ENCODE results near the gene OS9. TPM values are rescaled to one million over a fixed set of nuclear protein-coding genes. Genes with fewer than 3 reads are reported as not detected.
A peak's percentile ranks its signal among the peaks of the same experiment; 100 is the strongest.

OS9 gene
- total RNA-seq, 2 experiments from 2014 or later: 100 to 107 TPM

DNA sequence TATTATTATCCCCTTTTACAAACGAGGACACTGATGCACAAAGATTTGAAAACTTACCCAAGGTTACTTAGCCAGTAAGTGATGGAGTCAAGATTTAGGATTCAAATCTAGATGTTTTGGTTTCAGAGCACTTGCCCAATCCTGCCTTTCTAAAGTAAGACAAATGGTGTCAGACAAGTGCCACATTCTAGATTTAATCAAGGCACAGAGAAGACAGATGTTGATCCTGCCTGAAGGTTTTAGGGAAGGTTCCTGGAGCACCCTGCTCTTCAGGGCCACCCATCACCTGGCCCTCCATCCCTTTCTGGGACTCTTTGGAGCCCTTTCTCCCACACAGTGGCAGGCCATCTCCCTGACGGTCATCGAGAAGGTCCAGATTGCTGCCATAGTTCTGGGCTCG lies 63.8 kb downstream of the OS9 start:
- H3K9me3 Mint-ChIP-seq (ENCODE audit: insufficient read depth): no peaks in the 10 kb centered on the region
- H3K4me1 Mint-ChIP-seq (ENCODE audit: low read depth): peaks cover 35% of the 10 kb centered on the region
- H3K4me3 Mint-ChIP-seq: no peak overlapping the region
- DNase-seq (no peak), ATAC-seq (no peak)
- H3K27ac Mint-ChIP-seq: no peak overlapping the region
- ChIA-PET CTCF (interaction anchor here (1.1 to 3.0 kb wide), 6 partner anchors 9 to 167 kb away, joined by 3 to 72 read pairs (median 8); partner anchors contain the start of genes CYP27B1, EEF1AKMT3, METTL1 and PIP4K2C), POLR2A (no interaction called here)
- H3K36me3 Mint-ChIP-seq (ENCODE audit: low read depth): peaks cover 12% of the 10 kb centered on the region
- H3K27me3 Mint-ChIP-seq (ENCODE audit: low read depth): no peaks in the 10 kb centered on the region

- CTCF ChIA-PET: interaction anchor here (0.9 to 2.1 kb wide), 12 partner anchors 9 to 175 kb away, joined by 3 to 20 read pairs (median 4); partner anchors contain the start of genes CTDSP2, EEF1AKMT3, METTL1 and TSPAN31
- ATAC-seq: no peak
- no peak overlapping the region for H3K4me3 Mint-ChIP-seq
Measured at GRCh38 chr12:57758552-57759359, 64.8 kb downstream of the OS9 start.

DNA sequence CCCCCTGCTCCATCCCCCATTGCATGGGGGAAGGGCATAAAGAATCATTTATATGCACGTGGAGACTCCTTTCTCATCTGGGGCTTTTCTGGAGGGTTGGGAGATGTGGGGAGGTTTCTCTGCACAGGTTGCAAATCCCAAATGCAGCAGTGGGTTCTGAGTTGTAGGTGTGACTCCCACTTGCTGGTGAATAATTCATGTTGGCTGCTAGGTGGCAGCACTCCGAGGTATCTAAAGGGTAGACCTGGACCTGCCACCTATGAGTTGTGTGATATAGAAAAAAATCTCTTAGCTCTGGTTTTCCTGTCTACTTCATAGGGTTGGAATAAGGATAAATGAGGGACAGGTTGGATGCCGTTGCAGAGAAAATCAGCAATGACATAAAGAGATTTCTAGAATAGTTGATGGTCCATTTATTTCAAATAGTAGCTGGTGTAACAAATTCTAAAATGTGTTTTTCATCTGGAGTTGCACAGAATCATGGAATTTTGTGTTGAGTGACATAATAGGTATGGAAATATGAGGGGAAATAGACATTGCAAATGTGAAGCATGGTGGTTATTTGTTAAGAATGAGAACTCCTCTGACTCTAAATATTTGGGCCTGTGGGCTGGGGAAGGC lies 65.5 kb downstream of the OS9 start:
- DNase-seq (peak; percentile 67), ATAC-seq (no peak)
- Mint-ChIP-seq H3K27ac (no peak overlapping the region), H3K9me3 (ENCODE audit: insufficient read depth) (no peaks in the 10 kb centered on the region), H3K27me3 (ENCODE audit: low read depth) (peaks cover 3% of the 10 kb centered on the region), H3K4me1 (ENCODE audit: low read depth) (peaks cover 23% of the 10 kb centered on the region), H3K4me3 (no peak overlapping the region), H3K36me3 (ENCODE audit: low read depth) (peaks cover 15% of the 10 kb centered on the region)
- ChIA-PET POLR2A (interaction anchor here (0.8 to 1.5 kb wide), 4 partner anchors 9 to 20 kb away, joined by 3 to 5 read pairs (median 3); partner anchors contain the start of genes EEF1AKMT3, METTL1 and TSPAN31), CTCF (interaction anchor here (0.6 to 2.1 kb wide), 22 partner anchors 8 to 181 kb away, joined by 3 to 20 read pairs (median 4); partner anchors contain the start of genes CTDSP2, EEF1AKMT3, METTL1 and TSFM)

More at GRCh38 chr12:57758552-57759359, 64.8 kb downstream of the OS9 start:
- Mint-ChIP-seq H3K27ac (no peak overlapping the region), H3K27me3 (ENCODE audit: low read depth) (no peaks in the 10 kb centered on the region), H3K36me3 (ENCODE audit: low read depth) (peaks cover 15% of the 10 kb centered on the region), H3K4me1 (ENCODE audit: low read depth) (peaks cover 26% of the 10 kb centered on the region), H3K9me3 (ENCODE audit: insufficient read depth) (no peaks in the 10 kb centered on the region)
- POLR2A ChIA-PET: interaction anchor here (0.8 to 1.5 kb wide), 3 partner anchors 10 to 21 kb away, joined by 3 to 5 read pairs (median 3); partner anchors contain the start of gene TSPAN31
- no peak for DNase-seq

GRCh38 chr12:57760347-57760982 lies 66.5 kb downstream of the OS9 start:
- DNase-seq (no peak), ATAC-seq (no peak)
- ChIA-PET CTCF (interaction anchor here (0.9 to 2.1 kb wide), 9 partner anchors 7 to 177 kb away, joined by 3 to 20 read pairs (median 4); partner anchors contain the start of genes CTDSP2 and TSFM), POLR2A (interaction anchor here (1.0 to 1.5 kb wide), 2 partner anchors 12 to 16 kb away, joined by 3 read pairs; partner anchors contain the start of genes EEF1AKMT3, METTL1 and TSPAN31)
- Mint-ChIP-seq H3K27ac (no peak overlapping the region), H3K9me3 (ENCODE audit: insufficient read depth) (no peaks in the 10 kb centered on the region), H3K4me3 (no peak overlapping the region), H3K36me3 (ENCODE audit: low read depth) (peaks cover 15% of the 10 kb centered on the region), H3K27me3 (ENCODE audit: low read depth) (peaks cover 5% of the 10 kb centered on the region), H3K4me1 (ENCODE audit: low read depth) (peaks cover 30% of the 10 kb centered on the region)

GRCh38 chr12:57761391-57761998 lies 67.6 kb downstream of the OS9 start:
- no peaks in the 10 kb centered on the region for H3K9me3 Mint-ChIP-seq (ENCODE audit: insufficient read depth)
- peaks cover 35% of the 10 kb centered on the region for H3K4me1 Mint-ChIP-seq (ENCODE audit: low read depth)
- no peak for ATAC-seq
- POLR2A ChIA-PET: interaction anchor here (1.5 kb wide), 1 partner anchor 17 kb away, joined by 3 read pairs; the partner anchor contains the start of gene TSPAN31
- H3K36me3 Mint-ChIP-seq (ENCODE audit: low read depth): peaks cover 14% of the 10 kb centered on the region
- H3K4me3 Mint-ChIP-seq: no peak overlapping the region
- CTCF ChIA-PET: interaction anchor here (0.9 to 2.0 kb wide), 2 partner anchors 22 to 139 kb away, joined by 3 to 8 read pairs; partner anchors contain the start of gene TSFM
- peaks cover 10% of the 10 kb centered on the region for H3K27me3 Mint-ChIP-seq (ENCODE audit: low read depth)
- no peak for DNase-seq
- H3K27ac Mint-ChIP-seq: no peak overlapping the region

DNA sequence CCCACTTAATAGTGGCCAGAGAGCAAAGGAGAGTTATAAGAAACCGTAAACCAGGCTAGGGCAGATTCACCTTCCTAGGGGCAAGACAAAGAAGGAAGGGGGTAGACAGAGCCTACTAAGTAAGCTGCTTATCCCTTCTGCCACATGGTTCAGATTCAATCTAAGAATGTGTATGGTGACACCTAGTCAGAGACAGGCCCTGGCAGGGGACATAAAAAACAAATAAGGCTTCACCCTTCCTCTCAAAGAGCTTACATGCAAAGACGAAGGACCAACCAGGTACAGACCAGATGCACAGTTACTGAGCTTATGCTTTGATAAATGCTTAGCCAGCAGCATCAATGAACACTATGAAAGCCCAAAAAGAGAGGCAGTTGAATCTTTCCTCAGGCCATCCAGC lies 68.5 kb downstream of the OS9 start:
- ChIA-PET POLR2A (no interaction called here), CTCF (no interaction called here)
- ATAC-seq (no peak), DNase-seq (no peak)
- peaks cover 33% of the 10 kb centered on the region for H3K4me1 Mint-ChIP-seq (ENCODE audit: low read depth)
- peaks cover 12% of the 10 kb centered on the region for H3K27me3 Mint-ChIP-seq (ENCODE audit: low read depth)
- no peak overlapping the region for H3K4me3 Mint-ChIP-seq
- H3K36me3 Mint-ChIP-seq (ENCODE audit: low read depth): peaks cover 12% of the 10 kb centered on the region
- no peaks in the 10 kb centered on the region for H3K9me3 Mint-ChIP-seq (ENCODE audit: insufficient read depth)
- no peak overlapping the region for H3K27ac Mint-ChIP-seq

DNA sequence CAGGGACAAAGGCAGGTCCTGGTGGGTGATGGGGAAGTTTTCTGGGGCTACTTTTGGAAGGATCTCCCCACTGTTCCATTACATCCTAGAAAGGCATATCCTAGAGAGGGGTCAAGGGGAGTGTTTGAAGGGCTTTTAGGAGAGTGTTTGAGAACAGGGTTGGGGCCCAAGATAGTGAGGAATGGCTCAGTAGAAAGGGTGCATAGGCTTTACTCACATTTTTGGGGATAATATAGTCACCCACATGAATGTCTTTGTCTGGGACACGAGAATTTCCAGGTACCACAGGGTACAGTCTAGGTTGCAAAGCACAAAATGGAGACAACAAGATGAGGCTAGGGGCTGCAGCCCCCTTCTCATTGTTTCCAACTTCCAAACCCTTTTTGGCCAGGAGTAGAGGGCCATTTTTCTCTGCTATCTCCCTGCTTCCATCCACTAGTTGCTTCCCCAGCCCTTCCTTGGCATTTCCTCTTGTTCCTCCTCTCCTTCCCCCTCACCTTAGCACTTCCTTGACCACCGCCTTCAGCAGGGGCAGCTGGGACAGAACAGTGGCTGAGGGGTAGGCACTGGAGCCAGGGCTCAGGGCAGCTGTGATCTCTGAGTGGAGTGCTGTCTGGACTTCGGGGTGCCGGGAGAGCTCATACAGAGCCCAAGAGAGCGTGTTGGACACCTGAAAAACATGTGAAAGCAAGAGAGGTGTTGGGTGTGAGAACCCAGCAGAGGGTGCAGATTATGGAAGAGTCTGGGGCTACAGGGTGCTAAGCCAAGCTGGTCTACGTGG lies 70.1 kb downstream of the OS9 start:
- no peak overlapping the region for H3K27ac Mint-ChIP-seq
- H3K27me3 Mint-ChIP-seq (ENCODE audit: low read depth): peaks cover 12% of the 10 kb centered on the region
- ChIA-PET CTCF (interaction anchor here (0.6 to 5.4 kb wide), 11 partner anchors 8 to 140 kb away, joined by 3 to 72 read pairs (median 3); partner anchors contain the start of genes CDK4 and MARCHF9), POLR2A (interaction anchor here (0.7 to 1.2 kb wide), 3 partner anchors 12 to 73 kb away, joined by 3 to 4 read pairs (median 3); partner anchors contain the start of genes CDK4 and TSPAN31)
- H3K4me3 Mint-ChIP-seq: peak overlapping the region; percentile 83
- H3K36me3 Mint-ChIP-seq (ENCODE audit: low read depth): peaks cover 8% of the 10 kb centered on the region
- no peak for DNase-seq
- no peaks in the 10 kb centered on the region for H3K9me3 Mint-ChIP-seq (ENCODE audit: insufficient read depth)
- H3K4me1 Mint-ChIP-seq (ENCODE audit: low read depth): peaks cover 33% of the 10 kb centered on the region
- no peak for ATAC-seq

DNA sequence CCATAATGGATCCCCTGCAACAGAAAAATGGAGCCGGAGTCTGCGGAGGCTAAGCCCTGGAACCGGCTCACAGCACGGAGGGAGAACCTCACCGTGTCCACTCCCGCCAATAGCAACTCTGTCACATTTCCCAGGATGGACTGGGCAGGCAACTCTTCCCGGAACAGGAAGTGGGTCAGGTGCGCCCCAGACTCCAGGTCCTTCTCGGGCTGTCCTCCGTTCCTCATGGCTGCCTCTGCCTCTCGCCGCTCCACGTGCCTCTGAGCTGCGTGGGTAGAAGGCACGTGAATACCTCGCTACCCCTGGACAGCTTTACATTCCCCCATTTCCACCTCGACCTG lies 70.7 kb downstream of the OS9 start:
- H3K27me3 Mint-ChIP-seq (ENCODE audit: low read depth): peaks cover 12% of the 10 kb centered on the region
- peak overlapping the region; percentile 15 for H3K27ac Mint-ChIP-seq
- ATAC-seq (peak; percentile 1), DNase-seq (no peak)
- no peaks in the 10 kb centered on the region for H3K9me3 Mint-ChIP-seq (ENCODE audit: insufficient read depth)
- peak overlapping the region; percentile 83 for H3K4me3 Mint-ChIP-seq
- peaks cover 29% of the 10 kb centered on the region for H3K4me1 Mint-ChIP-seq (ENCODE audit: low read depth)
- CTCF ChIA-PET: interaction anchor here (0.6 to 5.4 kb wide), 8 partner anchors 8 to 139 kb away, joined by 3 to 72 read pairs (median 4); partner anchors contain the start of gene MARCHF9
- H3K36me3 Mint-ChIP-seq (ENCODE audit: low read depth): peaks cover 10% of the 10 kb centered on the region
- POLR2A ChIA-PET: interaction anchor here (0.7 to 1.2 kb wide), 3 partner anchors 13 to 72 kb away, joined by 3 to 4 read pairs (median 3); partner anchors contain the start of genes CDK4 and TSPAN31

GRCh38 chr12:57765003-57765697 lies 71.2 kb downstream of the OS9 start:
- peak; percentile 84 for ATAC-seq
- Mint-ChIP-seq H3K4me3 (peak overlapping the region; percentile 83), H3K4me1 (ENCODE audit: low read depth) (peaks cover 28% of the 10 kb centered on the region), H3K27ac (peak overlapping the region; percentile 80), H3K36me3 (ENCODE audit: low read depth) (peaks cover 15% of the 10 kb centered on the region), H3K27me3 (ENCODE audit: low read depth) (peaks cover 12% of the 10 kb centered on the region), H3K9me3 (ENCODE audit: insufficient read depth) (no peaks in the 10 kb centered on the region)
- DNase-seq: peak; percentile 67
- POLR2A ChIA-PET: interaction anchor here (0.7 to 1.2 kb wide), 3 partner anchors 13 to 72 kb away, joined by 3 to 4 read pairs (median 3); partner anchors contain the start of genes CDK4 and TSPAN31
- CTCF ChIA-PET: interaction anchor here (0.6 to 5.4 kb wide), 10 partner anchors 9 to 139 kb away, joined by 3 to 72 read pairs (median 4); partner anchors contain the start of gene MARCHF9

All from activated CD8-positive, alpha-beta T cell treated with anti-CD3 and anti-CD28 coated beads, Interleukin-2, amount 10 ng/mL, durations not matched to agents 7 days and 5 days (primary cell).